Central memory CD4-positive, alpha-beta T cell (primary cell): Measurements from ENCODE around the gene ADCY1.

Experiments
- DNase-seq: peaks from one replicate; pipeline ENCODE4 v3.0.0; 2022

Gene ADCY1

DNA sequence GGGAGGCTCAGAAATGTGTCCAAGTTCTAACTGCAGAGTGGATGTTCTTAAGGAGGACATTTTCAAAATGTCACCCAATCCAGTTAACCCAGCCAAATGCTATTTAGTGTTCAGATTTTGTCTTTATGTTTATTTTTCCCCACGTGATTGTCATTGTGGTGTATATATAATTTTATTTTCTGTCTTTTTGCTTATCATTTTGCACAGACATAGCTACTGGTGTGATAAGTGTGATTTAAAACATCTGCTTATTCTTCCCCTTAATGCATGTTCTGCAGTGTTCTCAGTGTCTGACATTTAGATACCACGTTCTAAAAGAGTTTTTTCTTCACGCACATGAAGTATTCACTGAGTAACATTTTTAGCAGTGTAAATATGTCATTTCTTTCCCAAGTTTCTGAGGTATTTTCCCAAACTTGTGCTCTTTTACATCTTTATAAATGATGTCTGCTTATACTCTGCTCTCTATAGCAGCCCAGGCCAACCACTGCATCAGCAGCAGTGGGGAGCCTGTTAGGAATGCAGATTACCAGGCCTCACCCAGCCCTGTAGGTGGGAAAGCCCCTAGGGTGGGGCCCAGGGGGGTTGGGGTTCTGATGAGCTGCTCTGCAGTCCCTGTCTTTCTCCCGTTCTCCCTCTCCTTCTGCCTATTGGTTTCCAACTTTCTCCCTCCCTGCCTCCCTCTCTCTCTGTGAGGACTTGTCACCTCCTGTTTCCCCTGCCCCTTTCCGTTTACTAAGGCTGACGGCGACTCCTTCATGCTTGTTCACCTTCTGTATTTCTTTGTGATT lies 20.8 kb downstream of the ADCY1 start:
- DNase-seq = no peak

DNA sequence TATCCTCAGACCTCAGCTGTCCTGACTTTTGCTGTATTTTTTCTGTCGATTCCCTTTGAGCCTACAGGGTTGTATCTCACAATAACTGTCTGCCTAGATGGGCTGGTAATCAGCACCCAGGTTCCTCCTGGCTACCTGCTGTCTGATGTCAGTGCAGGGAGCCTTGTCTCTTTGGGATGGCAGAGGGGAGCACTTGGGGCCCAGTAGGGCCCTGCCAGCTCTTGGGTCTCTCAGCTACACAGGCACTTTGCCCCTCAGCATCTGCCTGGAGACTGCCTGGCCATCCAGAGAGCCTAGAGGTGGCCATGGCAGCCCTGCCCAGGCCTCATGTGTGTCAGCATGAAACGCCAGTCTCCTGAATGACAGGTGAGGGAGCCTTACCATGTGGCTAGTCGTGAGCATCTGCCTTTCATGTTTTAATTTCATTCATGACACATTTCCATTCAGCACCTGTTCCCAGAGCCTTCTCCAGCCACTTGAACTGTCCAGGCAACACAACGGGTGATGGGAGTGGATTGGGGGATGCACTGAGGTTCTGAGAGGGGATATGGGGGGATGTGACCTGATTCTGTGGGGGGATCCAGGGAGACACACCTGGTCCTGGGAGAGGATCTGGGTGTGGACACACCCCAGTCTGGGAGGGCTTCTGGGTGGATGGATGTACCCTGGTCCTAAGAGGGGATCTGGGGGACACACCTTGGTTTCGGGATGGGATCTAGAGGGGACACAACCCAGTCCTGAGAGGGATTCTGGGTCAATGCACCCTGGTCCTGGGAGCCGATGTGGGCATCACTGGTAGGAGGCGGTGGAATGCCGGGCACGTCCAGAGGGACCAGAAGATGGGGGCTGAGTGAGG lies 21.9 kb downstream of the ADCY1 start:
- no peak for DNase-seq

DNA sequence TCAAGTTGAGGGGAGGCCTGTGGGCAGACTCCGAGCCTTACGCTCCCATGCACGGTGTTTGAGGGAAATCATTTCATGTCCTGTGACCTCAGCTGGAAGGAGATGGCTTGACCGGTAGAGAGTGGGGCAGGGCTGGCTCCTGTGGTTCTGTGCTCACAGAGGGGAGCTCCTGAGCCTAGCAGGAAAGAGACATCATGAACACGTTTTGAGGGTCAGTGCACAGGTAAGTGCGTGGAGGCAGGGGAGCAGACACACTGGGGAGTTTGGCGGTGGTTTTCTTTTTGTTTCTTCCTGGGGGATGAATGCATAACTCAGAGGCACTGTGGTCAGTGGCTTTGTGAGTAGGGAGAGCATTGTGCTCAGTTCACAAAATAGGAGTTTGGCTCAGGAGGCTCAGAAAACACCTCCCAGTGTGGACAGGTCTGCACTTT lies 22.5 kb downstream of the ADCY1 start:
- DNase-seq = no peak

DNA sequence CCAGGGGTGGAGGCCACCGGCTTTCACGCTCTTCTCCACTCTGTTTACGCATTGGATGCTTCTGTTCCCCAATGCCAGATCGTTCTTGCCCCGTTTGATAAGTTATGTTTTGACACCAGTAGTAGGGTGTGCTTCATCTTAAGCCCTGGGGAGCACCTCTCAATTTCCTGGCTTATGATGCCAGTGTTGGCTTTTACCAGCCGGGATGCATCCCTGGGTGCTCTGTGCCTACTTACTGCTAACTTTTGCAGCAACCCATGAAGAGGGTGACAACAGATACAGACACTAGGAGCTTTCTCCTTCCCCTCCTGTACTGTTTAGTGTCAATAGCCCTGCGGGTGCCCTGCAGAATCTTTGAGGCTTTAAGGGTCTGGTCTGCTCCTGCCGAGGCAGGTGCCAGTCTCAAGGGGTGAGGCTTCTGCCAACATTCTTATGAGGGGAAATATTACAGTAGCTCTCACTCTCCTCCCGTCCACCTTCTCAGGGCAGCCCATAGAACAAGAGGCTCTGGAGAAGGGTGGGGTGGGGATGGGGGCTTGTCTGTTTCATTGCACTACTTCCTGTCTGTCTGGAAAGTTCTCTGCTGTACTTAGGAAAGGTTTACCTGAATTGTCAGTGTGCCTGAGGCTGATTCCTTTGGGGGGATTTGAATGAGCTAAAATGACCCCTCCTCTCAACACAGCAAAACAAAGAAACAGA lies 23.3 kb downstream of the ADCY1 start:
- DNase-seq = no peak

DNA sequence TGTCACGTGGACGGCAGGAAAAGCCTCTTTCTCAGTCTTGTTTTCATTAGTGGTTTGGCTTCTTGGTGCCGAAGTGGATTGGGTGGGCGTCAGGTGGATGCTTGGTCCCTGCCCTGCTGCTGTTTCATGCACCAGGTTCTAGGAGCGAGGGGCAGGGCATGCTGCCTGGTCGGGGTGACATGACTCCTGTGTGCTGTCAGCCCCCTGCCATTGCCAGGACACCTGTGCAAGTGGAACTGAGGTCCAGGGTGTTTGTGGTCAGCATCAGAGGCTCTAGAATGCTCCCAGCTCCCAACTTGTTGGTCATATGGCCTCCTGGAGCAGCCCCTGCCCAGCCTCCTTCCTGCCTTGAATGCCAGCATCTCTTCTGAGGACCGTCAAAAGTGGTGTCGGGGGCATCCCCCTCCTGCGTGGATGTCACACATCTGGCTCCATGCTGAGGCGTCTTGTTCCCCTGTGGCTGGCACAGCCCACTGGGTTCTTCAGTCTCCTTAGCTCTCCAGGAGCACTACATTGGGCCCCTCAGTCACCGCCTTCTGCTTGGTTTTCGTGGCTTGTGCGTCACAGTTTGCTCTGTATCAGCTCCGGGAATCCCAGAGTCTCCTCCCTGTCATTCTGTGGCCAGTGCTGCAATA lies 24.8 kb downstream of the ADCY1 start:
- DNase-seq = no peak

DNA sequence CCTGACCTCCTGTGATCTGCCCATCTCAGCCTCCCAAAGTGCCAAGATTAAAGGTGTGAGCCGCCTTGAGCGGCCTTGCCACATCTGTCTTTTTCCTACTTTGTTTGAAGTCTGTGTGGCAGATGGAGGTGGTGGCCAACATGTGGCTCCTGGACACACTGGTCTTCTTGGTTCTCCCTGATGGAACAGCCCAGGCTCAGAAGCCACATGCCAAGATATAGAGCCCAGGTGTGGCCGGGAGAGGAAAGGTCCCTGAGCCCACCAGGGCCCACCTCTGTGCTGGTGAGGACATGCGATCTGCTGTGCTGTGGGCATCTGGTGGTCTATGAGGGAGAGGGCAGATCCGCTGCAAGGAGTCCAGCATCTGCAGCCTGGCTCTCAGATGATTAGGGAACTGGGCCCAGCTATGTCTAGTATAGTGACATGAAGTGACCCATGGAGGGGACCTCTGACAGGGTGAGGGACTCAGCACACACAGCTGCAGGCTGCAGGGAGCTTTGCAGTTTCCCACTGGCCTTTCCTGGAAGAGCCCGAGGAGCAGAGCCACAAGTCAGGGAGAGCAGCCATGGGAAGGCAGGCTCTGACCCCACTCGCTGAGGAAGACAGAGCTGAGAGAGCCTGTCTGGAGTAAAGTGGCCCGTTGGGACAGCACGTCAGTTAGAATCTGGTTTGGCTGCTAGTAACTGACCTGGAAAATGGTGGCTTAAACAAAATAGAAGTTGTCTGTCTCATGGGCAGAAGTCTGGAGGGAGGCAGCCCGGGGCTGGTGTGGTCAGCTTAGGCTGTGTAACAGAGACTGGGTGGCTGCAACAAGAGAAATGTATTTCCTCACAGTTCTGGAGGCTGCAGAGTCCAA lies 25.9 kb downstream of the ADCY1 start:
- DNase-seq = no peak

DNA sequence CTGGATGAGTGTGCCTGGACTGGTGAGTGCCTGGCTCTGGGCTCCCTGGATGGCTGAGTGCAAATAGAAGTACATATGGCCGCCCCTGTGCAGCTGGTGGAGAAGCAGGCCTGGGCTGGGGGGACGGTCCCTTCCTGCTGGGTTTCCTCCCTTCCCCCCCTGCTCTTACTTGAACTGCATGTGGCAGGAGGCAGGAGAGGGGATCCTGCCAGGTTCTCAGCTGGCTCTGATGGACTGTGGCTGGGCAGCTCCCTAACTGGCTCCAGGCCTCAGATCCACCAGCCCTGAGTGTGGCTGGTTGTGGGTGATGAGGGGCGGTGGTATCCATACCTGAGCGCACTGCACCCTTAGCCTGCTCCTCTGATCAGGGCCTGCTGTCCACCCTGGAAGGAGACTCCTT lies 26.9 kb downstream of the ADCY1 start:
- no peak for DNase-seq

DNA sequence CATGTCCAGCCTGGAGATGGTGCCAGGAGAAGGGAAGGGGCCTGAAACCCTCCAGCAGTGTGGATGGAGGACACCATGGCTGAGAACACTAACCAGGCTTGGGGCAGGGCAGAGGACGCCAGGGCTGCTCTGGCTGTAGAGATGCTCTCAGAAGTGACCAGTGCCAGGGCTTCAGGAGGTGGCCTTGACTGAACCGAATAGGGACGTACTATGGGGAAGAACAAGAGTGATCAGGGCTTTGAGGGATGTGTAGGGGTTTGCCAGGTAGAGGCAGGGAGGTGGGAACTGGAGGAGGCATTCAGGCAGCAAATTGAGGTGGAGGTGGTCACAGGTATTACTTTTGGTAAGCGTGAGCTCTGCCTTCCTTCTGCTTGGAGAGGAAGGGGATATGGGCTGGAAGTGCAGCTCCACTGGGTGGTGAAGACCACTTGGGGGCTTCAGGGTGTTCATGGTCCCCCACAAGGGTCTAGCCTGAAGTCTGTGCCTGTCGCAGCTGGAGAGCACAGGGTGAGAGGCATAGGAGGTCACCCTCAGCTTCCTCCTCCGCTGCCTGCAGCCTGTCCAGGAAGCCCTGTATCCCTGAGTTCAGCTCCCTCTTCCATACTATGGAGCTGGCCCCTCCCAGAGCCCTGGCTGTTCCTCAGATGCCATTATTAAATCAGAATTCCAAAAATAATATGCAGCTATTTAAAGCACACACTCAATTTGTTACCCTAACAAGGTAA lies 27.8 kb downstream of the ADCY1 start:
- no peak for DNase-seq

DNA sequence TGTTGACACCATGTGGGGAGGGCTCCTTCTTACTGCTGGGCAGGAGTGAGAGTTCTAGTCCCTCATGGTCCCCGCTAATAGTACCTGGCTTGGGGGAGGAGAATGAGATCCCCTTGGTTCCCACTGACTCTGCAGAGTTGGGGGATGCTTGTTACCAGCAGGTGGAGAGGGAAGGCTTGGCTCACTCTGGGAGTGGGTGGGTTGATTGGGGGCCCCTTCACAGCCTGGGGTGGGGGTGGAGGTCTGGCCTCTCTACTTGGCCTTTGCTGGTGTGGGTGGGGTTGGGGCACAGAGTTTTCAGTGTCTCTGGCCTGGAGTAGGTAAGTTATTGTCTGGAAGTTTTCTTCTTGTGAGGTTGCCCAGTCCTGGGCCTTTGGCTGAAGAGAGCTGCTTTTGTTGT lies 31.9 kb downstream of the ADCY1 start:
- no peak for DNase-seq

DNA sequence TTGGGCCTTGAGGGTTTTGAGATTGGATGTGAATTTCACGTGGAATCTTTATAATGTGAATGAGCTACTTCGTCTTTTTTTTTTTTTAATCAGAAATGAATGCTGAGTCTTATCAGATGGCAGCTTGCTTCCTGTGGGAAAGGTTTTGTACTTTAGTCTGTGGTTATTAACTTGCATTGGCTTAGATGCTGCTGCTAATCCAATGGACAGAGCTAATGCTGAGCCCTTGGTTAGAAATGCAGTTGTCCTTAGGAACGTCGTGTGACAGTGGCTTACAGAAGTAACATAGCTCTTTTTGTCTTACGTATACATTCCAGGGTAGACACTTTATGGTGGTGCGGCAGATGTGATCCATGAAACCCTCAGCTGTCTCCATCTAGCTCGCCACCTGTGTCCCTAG lies 32.8 kb downstream of the ADCY1 start:
- no peak for DNase-seq

DNA sequence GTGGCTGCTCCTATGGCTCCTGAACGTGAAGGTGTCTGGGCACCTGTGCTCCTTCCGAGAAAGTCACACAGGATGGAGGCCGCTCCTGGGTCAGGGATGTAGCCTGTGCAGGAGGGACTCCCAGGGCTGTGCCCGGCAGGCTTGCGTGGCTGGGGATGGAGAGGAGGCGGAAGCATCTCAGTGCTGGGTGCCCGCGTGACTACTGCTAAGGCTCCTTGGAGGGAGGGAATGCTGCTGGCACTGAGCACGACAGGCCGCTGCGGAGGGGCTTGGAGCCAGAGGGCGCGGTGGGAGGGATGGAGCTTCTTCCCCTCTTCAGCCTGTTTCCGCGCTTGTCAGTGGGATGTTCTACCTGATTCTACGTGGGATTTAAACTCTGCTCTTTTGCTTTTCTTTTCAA lies 35.0 kb downstream of the ADCY1 start:
- no peak for DNase-seq

DNA sequence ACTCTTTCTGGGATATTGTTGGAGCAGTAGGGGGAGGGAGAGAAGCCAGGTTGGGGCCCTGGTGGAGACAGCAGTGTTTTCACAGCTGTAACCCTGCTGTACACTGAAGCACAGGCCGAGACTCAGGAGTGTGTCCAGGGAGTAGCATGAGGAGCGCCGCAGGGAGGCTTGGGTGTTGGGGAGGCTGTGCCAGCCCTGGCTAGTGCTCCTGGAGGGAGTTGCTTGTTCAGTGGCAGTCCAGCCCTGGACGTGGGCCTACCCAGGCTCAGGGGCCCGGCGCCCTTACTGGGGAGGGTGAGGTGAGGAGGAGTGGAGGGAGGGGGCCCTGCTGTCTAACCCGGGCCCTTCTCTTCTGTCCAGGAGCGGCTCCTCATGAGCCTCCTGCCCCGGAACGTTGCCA lies 35.9 kb downstream of the ADCY1 start:
- DNase-seq = no peak

DNA sequence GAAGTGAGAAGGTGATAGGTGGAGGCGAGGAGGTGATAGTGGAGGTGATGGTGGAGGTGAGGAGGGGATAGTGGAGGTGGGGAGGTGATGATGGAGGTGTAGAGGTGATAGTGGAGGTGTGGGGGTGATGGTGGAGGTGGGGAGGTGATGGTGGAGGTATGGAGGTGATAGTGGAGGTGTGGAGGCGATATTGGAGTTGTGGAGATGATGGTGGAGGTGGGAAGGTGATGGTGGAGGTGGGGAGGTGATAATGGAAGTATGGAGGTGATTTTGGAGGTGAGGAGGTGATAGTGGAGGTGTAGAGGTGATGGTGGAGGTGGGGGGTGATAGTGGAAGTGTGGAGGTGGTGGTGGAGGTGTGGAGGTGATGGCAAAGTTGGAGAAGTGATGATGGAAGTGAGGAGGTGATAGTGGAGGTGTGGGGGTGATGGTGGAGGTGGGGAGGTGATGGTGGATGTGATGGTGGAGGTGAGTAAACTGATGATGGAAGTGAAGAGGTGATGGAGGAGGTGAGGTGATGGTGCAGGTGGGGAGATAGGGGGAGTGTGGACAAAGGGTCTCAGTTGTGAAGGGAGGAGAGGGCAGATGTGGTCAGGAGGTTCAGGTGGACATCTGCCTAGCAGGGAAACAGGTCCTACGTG lies 36.6 kb downstream of the ADCY1 start:
- DNase-seq = no peak

DNA sequence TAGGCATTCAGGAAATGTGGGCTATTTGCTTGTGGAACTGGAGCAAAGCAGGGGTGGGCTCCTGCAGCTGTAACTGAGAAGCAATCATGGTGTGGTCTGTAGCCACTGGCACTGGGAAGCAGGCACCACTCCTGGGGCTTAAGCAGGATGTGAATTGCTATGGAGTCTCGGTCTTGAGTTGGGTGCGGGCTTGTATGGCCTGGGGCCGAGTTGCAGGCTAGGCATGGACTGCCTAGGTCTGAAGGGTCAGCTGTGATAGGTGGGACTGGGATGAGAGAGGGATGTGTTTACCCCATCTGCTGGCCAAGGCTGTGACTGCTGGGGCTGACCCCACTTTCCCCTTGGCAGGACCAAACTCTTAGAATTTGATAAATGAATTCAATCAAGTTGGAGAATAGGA lies 43.0 kb downstream of the ADCY1 start:
- DNase-seq = no peak

DNA sequence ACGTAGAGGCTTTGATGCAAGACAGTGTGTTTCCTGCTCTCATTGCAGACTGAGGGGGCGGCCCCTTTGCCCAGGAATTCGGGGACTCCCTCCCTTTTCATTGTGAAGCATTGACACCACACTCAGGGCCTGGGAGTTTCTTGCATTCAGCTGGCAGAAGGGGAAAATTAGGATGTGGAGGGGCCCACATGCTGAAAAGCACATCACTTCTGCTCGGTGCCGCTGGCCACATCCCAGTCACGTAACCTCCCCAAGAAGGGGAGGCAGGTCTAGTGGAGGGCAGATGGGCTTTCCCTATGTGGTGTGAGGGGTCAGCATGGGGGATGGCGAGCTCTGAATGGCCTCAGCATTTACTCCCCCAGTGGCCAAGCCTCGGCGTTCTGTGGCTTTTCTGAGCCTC lies 47.9 kb downstream of the ADCY1 start:
- DNase-seq = no peak

DNA sequence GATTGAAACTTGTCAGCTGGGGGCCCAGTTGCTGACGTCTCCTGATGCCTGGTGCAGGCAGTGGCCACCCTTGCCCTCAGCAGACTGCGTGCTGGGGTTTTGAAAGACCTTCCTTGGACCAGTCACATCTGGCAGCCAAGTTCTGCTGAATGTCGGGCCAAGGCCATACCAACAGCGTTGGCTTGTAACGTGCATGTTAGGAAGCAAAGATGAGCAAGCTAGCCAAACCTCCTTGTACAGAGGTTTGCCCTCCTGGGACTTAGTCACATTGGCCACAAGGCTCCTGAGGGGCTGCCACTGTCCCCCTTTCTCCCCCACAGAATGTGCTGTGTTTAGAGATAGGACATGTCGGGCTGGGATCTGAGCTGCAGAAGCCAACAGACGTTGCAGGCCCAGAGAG lies 49.0 kb downstream of the ADCY1 start:
- no peak for DNase-seq

DNA sequence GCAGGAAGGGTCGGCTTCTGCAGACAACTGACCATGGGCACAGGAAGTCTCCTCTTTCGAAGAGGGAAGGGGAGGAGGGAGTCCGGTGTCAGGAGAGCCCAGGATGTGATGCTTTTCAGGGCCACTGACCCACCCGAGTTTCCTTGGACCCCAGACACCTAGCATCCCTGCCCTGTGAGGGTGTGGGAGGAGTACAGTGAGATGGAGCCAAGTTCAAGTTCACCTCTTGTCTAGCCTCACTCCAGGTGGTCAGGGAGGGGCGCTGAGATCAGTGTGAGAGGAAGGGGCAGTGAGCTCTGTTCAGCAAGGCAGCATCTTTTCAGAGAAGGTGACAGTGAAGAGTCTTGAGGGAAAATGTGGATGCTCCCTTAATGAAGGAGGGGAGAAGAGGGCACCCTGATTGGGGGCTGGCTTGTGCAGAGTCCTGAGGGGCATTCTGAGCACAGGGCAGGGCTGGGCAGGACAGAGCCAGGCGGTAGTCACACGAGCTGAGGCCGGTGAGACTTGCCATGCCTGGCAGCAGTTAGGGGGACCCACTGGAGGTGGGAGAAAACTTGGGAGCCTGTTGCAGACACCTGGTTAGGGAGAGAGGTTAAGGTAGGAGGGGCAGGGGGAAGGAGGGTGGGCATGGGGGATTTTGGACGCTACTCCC lies 49.7 kb downstream of the ADCY1 start:
- no peak for DNase-seq

DNA sequence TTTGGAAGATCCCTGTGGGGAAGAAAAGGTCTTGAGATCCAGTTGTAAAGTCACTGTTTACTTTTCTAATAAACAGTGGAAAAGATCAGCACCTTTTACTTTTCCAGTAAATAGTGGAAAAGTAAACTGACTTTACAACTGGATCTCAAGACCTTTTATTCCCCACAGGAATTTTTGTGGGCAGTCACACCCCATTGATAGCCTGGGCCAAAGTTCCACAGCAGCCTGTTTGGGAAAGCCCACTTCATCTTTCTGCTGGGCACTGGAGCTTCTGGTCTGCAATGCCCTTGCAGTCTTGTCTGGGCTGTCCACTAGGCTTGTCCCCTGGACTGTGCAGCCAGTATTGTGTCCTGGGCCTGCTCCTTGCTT lies 50.2 kb downstream of the ADCY1 start:
- DNase-seq = no peak

DNA sequence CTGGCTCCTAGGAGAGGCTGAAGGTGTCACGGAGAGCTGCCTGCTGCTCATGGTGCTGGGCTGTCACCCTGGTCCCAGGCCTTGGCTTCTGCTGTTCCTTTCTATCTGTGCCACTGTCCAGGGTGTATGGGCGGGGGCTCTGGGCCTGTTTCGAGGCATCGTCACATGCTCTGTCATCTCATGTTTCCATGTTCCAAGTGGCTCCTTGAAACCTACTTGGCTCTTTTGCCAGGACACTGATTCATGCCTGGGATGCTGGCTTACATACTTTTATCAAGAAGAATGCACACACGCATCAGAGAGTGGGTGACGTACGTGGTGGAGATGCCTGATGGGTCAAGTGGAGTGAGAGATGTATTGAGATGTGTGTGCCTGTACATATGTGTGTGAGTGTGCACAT lies 50.9 kb downstream of the ADCY1 start:
- no peak for DNase-seq

DNA sequence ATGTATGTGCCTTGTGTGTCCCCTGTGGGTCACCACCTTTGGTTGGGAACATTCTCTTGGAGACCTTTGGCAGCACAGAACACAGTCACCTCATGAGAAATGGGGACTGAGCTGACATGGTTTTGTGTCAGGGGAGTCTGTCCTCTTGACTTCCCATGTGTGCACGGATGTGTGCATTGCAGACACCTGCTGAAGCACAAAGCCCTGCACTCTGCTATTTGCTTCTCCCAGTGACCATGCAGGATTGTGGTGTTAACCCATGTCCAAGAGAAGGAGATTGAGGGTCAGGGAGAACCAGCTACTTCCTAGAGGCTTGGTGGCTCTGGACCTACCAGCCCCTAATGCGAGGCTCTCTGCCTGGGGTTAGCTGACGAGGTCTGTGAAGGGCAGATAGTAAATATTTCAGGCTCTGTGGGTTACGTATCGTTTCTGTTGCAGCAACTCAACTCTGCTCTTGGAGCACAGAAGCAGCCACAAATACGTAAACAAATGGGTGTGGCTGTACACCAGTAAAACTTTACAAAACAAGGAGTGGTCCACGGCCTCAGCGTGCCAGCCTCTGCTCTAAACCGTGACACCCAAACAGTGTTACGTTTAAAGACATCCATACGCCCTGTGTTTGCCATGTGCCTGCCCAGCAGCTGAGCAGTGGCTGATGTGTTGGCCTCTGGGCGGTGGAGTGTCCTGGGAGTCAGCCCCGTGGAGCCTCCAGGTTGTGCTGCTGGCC lies 51.7 kb downstream of the ADCY1 start:
- no peak for DNase-seq
